Adrenal gland (tissue), 12 donors: ENCODE data around the gene STEAP3. TPM values are rescaled to one million over a fixed set of nuclear protein-coding genes. Genes with fewer than 3 reads are reported as not detected.

Experiments
- DNase-seq, 7 donors: peaks; one replicate each; pipeline ENCODE4 v3.0.0-alpha.2; 2019 to 2020
- H3K27ac ChIP-seq, 5 donors: fragments of 200-600 bp; sonication (generic) in 4 of 5; 1 replicate in 3 of 5; 2 replicates in 2 of 5; pipeline versions ENCODE4 v1.5.1 to v1.8.0; 2016 to 2020; ENCODE audit warnings: mild to moderate bottlenecking in 1 of 5
- H3K27me3 ChIP-seq: fragments of 200-600 bp; 2 replicates; pipeline ENCODE4 v1.8.0; 2021
- H3K36me3 ChIP-seq, 2 donors: fragments of 200-600 bp; replicated peaks in 1 of 2; 1 replicate in 1 of 2; 2 replicates in 1 of 2; pipeline versions ENCODE4 v1.5.1 to v1.8.0; 2018 to 2022
- H3K4me1 ChIP-seq, 2 donors: fragments of 200-600 bp; replicated peaks in 1 of 2; 1 replicate in 1 of 2; 2 replicates in 1 of 2; pipeline versions ENCODE4 v1.5.1 to v1.8.0; 2018 to 2021
- H3K4me3 ChIP-seq, 4 donors: fragments of 200-600 bp; sonication (generic) in 3 of 4; one replicate each; pipeline ENCODE4 v1.5.1; 2016 to 2018
- H3K9me3 ChIP-seq, 3 donors: fragments of 200-600 bp; sonication (generic) in 1 of 3; replicated peaks in 1 of 3; 1 replicate in 2 of 3; 2 replicates in 1 of 3; pipeline versions ENCODE4 v1.5.1 to v1.8.0; 2016 to 2021
- CTCF ChIP-seq, 6 experiments: fragments of 450-650 bp in 4 of 6; fragments of 200-600 bp in 2 of 6; sonication (generic) in 1 of 6; IDR thresholded peaks; 1 replicate in 5 of 6; 2 replicates in 1 of 6; pipeline versions ENCODE4 v1.5.1 to v1.8.0; 2016 to 2021; ENCODE audit warnings: antibody characterized with exemption in 6 of 6, mild to moderate bottlenecking in 2 of 6, moderate library complexity in 1 of 6
- POLR2A ChIP-seq, 2 donors: fragments of 450-650 bp; IDR thresholded peaks; one replicate each; pipeline ENCODE4 v1.6.1; 2017; ENCODE audit warnings: antibody characterized with exemption in 2 of 2, mild to moderate bottlenecking in 2 of 2, moderate library complexity in 1 of 2
- WGBS, 4 donors: extraction: QIAGEN DNeasy Blood & Tissue Kit in 2 of 4; methylation state at CpG; one replicate each; pipeline versions ENCODE4 v1.1.5 to v1.1.7; 2013 to 2017; 5-methylcytosine and 5-hydroxymethylcytosine counted together
- intact Hi-C, 2 donors: fragments of 100-400 bp; cut with DNase I; formaldehyde crosslinking; loops; one replicate each; pipeline versions ENCODE4 v1.14.1 to v1.15.0; 2022 to 2023
- polyA plus RNA-seq, 3 donors: library from polyadenylated mRNA; stranded (reverse); fragments of 200-250 nt in 2 of 3; fragments of 350-450 nt in 1 of 3; fragmentation: Illumina TruSeq in 1 of 3; extraction: RNeasy Lipid Tissue Mini Kit (QIAGEN cat#74804) in 1 of 3; gene quantifications; one replicate each; pipeline ENCODE4 v1.2.3, GENCODE V29; 2013 to 2014
- total RNA-seq, 9 donors: library from RNA; depleted of rRNA in 4 of 9; stranded (reverse); fragments of >200 nt in 4 of 9; fragments of 120-200 nt in 1 of 9; fragmentation: NEBNext Ultra II Directional in 1 of 9; extraction: Animal tissue kit (Norgen Biotek cat#: 25700) in 1 of 9; gene quantifications; one replicate each; pipeline versions ENCODE4 v1.1.0 to v1.2.4, GENCODE V29; 2013 to 2023
- donor health status: healthy with polysubstance abuse.
- donor health status: Bipolar disorder and iron deficiency.
- donor health status: DM: yes; HTN: yes; CAD: no.
- donor health status: DM: no; HTN: no; CAD: no.
- donor health status: DM: no; HTN: no; CAD: no.
- donor health status: DM: yes; HTN: yes; CAD: no.

STEAP3 gene
- total and polyA plus RNA-seq, 12 donors = 1.3 to 48.2 (median 6.9) TPM

GRCh38 chr2:119248751-119249150 is 25.1 kb downstream of the STEAP3 start:
- Histone ChIP-seq H3K4me1 (no peaks in the 10 kb centered on the region), H3K27me3 (no peaks in the 10 kb centered on the region), H3K27ac (no peak overlapping the region), H3K9me3 (no peaks in the 10 kb centered on the region), H3K36me3 (no peaks in the 10 kb centered on the region), H3K4me3 (no peak overlapping the region)
- TF ChIP-seq POLR2A (IDR thresholded peaks at IDR 0.05) (no peak), CTCF (IDR thresholded peaks at IDR 0.05) (no peak)
- intact Hi-C loops = no loop called here
- DNase-seq = no peak
- WGBS, 4 donors = 92 to 98% (median 95%) methylated on average over 5 of the region's 5 CpGs

GRCh38 chr2:119249311-119249710 is 25.7 kb downstream of the STEAP3 start:
- Histone ChIP-seq H3K9me3 (no peaks in the 10 kb centered on the region), H3K36me3 (no peaks in the 10 kb centered on the region), H3K27ac (no peak overlapping the region), H3K4me3 (no peak overlapping the region), H3K27me3 (no peaks in the 10 kb centered on the region), H3K4me1 (no peaks in the 10 kb centered on the region)
- WGBS, 4 donors = 79 to 92% (median 87%) methylated on average over 2 to 3 of the region's 3 CpGs
- intact Hi-C loops = no loop called here
- TF ChIP-seq POLR2A (IDR thresholded peaks at IDR 0.05) (no peak), CTCF (IDR thresholded peaks at IDR 0.05) (no peak)
- DNase-seq = no peak

GRCh38 chr2:119249855-119250717 is 26.5 kb downstream of the STEAP3 start:
- 78 to 86% (median 82%) methylated on average over 11 to 12 of the region's 12 CpGs for WGBS, 4 donors
- Histone ChIP-seq H3K9me3 (no peaks in the 10 kb centered on the region), H3K4me1 (no peaks in the 10 kb centered on the region), H3K27ac (no peak overlapping the region), H3K4me3 (no peak overlapping the region), H3K27me3 (no peaks in the 10 kb centered on the region), H3K36me3 (no peaks in the 10 kb centered on the region)
- TF ChIP-seq CTCF (IDR thresholded peaks at IDR 0.05) (no peak), POLR2A (IDR thresholded peaks at IDR 0.05) (no peak)
- intact Hi-C loops = no loop called here
- peak in 1 of 7 donors; percentile 39 for DNase-seq

- no peak overlapping the region for H3K4me3 ChIP-seq
- no peaks in the 10 kb centered on the region for H3K9me3 ChIP-seq
- TF ChIP-seq POLR2A (IDR thresholded peaks at IDR 0.05) (no peak), CTCF (IDR thresholded peaks at IDR 0.05) (no peak)
- 76 to 91% (median 88%) methylated on average over 3 to 10 of the region's 10 CpGs for WGBS, 4 donors
- H3K27ac ChIP-seq = no peak overlapping the region
- H3K27me3 ChIP-seq = no peaks in the 10 kb centered on the region
- H3K4me1 ChIP-seq = peaks cover 0 to under 1% of the 10 kb centered on the region in 2 donors
- H3K36me3 ChIP-seq = no peaks in the 10 kb centered on the region
- peak in 1 of 7 donors; percentile 31 for DNase-seq
- intact Hi-C loops = no loop called here
These were observed 27.2 kb downstream of the STEAP3 start for GRCh38 chr2:119250718-119251290.
